Spleen (tissue), 7 donors: ENCODE data around the gene LAMTOR2.

ENCODE experiments used
- CTCF ChIP-seq, 11 experiments: fragments of 200-600 bp in 7 of 11; fragments of 450-650 bp in 4 of 11; sonication (generic) in 4 of 11; IDR thresholded peaks in 8 of 11; conservative IDR thresholded peaks in 3 of 11; 1 replicate in 7 of 11; 2 replicates in 4 of 11; pipeline versions ENCODE4 v1.4.0 to v1.8.0; 2016 to 2021; ENCODE audit warnings: antibody characterized with exemption in 11 of 11, inconsistent platforms in 4 of 11, mild to moderate bottlenecking in 1 of 11
- POLR2A ChIP-seq, 3 donors: fragments of 450-650 bp; IDR thresholded peaks; one replicate each; pipeline ENCODE4 v1.5.1; 2017; ENCODE audit warnings: antibody characterized with exemption in 3 of 3, mild to moderate bottlenecking in 1 of 3
- donor health status: DM: no; HTN: no; CAD: no; lungs with moderate emphysema.
- donor health status: DM: no; HTN: no; CAD: no.
- donor health status: DM: no; HTN: no; CAD: no.

GRCh38 chr1:156106624-156107488 is 52.3 kb downstream of the LAMTOR2 start:
- TF ChIP-seq CTCF (IDR thresholded peaks at IDR 0.05 in 8 of 11, conservative IDR thresholded peaks at IDR 0.05 in 3 of 11) (no peak), POLR2A (IDR thresholded peaks at IDR 0.05) (no peak)
